ENCODE results near the gene SFTPD. TPM values are rescaled to one million over a fixed set of nuclear protein-coding genes. Genes with fewer than 3 reads are reported as not detected.

The SFTPD gene
- total and polyA plus RNA-seq, 2 of the 8 experiments (the other 6 are each of a cell fraction or from before 2014, with no cell fraction given): 0.21 to 0.54 TPM

DNA sequence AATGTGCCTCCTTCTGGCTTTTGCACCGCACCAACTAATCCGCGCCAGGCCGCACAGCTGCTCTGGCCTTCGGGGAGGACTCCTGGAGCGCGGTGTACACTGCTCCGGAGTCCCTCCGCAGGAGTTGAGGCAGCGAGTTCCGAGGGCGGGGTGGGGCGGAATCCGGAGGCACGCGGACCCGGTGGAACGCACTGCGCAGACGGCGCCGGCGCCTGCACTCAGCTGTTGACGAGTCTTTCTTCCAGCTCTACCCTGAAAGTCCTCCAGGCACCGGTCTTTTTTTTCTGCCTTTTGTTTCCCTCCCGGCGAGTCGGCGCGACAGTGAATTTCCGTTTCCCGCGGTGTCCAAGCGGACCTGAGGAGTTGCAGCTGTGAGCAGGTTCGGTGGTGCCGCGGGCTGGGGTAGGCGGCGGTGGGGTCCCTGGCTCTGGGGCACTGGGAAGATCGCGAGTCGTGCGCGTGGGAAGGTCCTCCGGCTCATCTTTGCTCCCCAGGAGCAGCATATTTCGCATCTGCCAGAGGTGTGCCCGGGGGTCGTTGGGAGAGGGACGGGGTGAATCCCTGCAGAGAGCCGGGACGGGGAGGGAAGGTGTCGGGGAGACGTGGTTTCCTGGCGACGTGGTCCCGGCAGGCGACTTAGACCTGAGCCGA is 44.1 kb downstream of the SFTPD start (continued):
- TF ChIP-seq, protein P1, sequence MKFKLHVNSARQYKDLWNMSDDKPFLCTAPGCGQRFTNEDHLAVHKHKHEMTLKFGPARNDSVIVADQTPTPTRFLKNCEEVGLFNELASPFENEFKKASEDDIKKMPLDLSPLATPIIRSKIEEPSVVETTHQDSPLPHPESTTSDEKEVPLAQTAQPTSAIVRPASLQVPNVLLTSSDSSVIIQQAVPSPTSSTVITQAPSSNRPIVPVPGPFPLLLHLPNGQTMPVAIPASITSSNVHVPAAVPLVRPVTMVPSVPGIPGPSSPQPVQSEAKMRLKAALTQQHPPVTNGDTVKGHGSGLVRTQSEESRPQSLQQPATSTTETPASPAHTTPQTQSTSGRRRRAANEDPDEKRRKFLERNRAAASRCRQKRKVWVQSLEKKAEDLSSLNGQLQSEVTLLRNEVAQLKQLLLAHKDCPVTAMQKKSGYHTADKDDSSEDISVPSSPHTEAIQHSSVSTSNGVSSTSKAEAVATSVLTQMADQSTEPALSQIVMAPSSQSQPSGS (IDR thresholded peaks at IDR 0.05; ENCODE audit: low read length): no peak
- TF ChIP-seq MAFK (IDR thresholded peaks at IDR 0.05; ENCODE audit: low read depth, low read length): no peak
- TF ChIP-seq POLR2AphosphoS5 (IDR thresholded peaks at IDR 0.05; ENCODE audit: low read depth, low read length): peak; percentile 18; the same call in 1 of the 2 replicates
- TF ChIP-seq TEAD4 (IDR thresholded peaks at IDR 0.05; ENCODE audit: low read depth, low read length): peak; percentile 53; the same call in 1 of the 2 replicates
- TF ChIP-seq HDAC2 (IDR thresholded peaks at IDR 0.05; ENCODE audit: borderline replicate concordance in 1 of 2, low read depth in 2 of 2, low read length in 2 of 2): 0 out of 4 replicates have a peak, but pooled peaks of 1 of the 2 experiments have one; percentile 18
- no peak for TF ChIP-seq SP4 (IDR thresholded peaks at IDR 0.05; ENCODE audit: low read length)
- TF ChIP-seq SIN3A (conservative IDR thresholded peaks at IDR 0.05 in 1 of 2, IDR thresholded peaks at IDR 0.05 in 1 of 2; ENCODE audit: low read depth in 1 of 2, low read length in 2 of 2): 0 out of 4 replicates have a peak, but pooled peaks of 1 of the 2 experiments have one; percentile 64
- no peak for TF ChIP-seq TAF7 (optimal IDR thresholded peaks at IDR 0.05; ENCODE audit: borderline replicate concordance, low read depth, low read length)
- TF ChIP-seq ZNF274 (IDR thresholded peaks at IDR 0.05; ENCODE audit: borderline replicate concordance, extremely low read depth, low read length): no peak
- TF ChIP-seq FOSL1 (IDR thresholded peaks at IDR 0.05; ENCODE audit: insufficient read depth, low read depth, low read length): 0 out of 2 replicates have a peak, but pooled peaks have one; percentile 44
- peak; percentile 53; the same call in 1 of the 2 replicates for TF ChIP-seq E2F6 (IDR thresholded peaks at IDR 0.05)
- TF ChIP-seq SUZ12 (IDR thresholded peaks at IDR 0.05; ENCODE audit: low read length): peak; percentile 28; the same call in 1 of the 2 replicates
- peak; percentile 32 for TF ChIP-seq PHF8 (conservative IDR thresholded peaks at IDR 0.05; ENCODE audit: low read depth, low read length)
- TF ChIP-seq TBP (IDR thresholded peaks at IDR 0.05; ENCODE audit: low read depth, low read length): peak; percentile 41; the same call in 1 of the 2 replicates
- TF ChIP-seq EGR1 (IDR thresholded peaks at IDR 0.05; ENCODE audit: borderline replicate concordance, low read depth, low read length): no peak
